GM12892 (cell line): ENCODE results near the gene FOSL2.

ENCODE experiments used
- DNase-seq: peaks from one replicate; pipeline ENCODE4 v3.0.0; 2011; ENCODE audit not compliant: insufficient read length
- FAIRE-seq: peaks from 2 replicates; lab custom pipeline; 2011; peaks lifted over from hg19 to GRCh38; lab: Jason Lieb, UNC
- POLR2A ChIP-seq: IDR thresholded peaks from 2 replicates; pipeline ENCODE4 v1.6.1; 2011; ENCODE audit warnings: low read depth, low read length, control low read depth
- POLR2AphosphoS5 ChIP-seq: IDR thresholded peaks from 2 replicates; pipeline ENCODE4 v1.6.1; 2011; ENCODE audit warnings: low read depth, low read length, control low read depth
- TAF1 ChIP-seq: IDR thresholded peaks from 2 replicates; pipeline ENCODE4 v1.6.1; 2011; ENCODE audit warnings: low read depth, mild to moderate bottlenecking, control low read depth, low read length, borderline replicate concordance

The FOSL2 gene

DNA sequence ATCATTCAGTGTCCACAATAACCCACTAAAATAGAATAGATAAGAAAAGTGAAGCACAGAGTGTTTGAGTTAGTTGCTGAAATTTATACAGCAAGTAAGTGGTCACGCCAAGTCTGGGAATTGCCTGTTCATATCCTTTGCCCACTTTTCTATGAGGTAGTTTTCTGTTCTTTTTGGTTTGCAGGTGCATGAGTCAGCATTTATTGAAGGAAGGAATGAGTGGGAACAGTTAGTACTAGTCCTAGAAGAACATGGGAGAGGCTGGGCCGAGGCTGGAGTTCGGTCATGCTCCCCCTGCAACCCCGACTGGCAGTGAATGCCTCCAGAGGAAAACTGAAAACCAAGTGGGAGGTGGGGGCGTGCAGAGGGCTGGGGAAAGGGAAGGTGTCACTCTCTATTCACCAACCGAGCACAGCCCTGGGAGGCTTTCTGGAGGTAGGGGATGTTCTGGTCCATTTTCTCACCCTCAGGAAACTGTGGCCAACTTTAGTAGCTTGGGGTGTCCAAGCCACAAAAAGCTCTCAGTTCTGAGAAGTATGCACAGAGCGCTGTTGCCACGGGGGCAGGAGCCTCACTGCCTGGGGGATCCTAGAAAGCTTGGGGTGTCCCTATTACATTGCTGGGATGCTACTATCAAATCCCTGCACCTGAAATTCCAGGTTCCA lies 41.4 kb downstream of the FOSL2 start:
- FAIRE-seq, result no peak
- DNase-seq, result no peak
- TF ChIP-seq POLR2AphosphoS5 (no peak), TAF1 (no peak), POLR2A (no peak)

DNA sequence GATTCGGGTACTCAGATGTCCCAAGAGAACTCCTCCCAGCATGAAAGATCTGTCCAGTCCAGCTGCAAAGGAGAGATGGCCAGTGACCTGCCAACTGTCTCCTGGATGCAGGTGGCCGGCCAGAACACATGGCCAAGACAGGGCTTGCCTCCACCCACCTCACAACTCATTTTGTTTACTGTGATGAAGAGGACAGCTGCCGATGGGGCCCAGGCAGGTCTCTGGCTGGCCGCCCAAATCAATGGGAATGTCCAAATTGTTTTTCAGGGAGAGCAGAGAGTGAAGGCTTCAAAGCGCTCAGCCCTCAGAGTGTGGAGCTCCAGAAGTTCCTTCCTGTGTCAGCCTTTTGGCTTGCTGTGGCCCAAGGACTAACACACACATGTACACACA lies 41.9 kb downstream of the FOSL2 start:
- FAIRE-seq, result no peak
- DNase-seq, result no peak
- TF ChIP-seq POLR2AphosphoS5 (no peak), TAF1 (no peak), POLR2A (no peak)

DNA sequence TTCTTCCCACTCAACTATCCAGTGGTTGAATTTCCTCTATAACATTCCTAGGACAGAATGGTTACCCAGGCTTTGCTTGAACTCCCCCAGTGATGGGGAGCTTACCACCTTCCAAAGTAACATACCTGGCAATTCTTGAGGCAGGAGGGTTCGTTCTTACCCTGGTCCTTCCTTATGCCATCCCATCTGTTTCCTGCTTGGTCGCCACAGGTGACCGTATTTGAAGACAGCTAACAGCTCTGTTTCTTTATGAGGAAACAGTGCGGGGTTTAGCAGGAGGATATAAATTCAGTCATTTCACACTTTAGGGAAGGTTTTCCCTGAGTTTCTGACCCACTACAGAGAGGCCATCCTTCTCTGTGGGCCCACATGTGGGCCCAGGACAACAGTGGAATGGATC lies 42.6 kb downstream of the FOSL2 start:
- DNase-seq, result no peak
- no peak for TF ChIP-seq POLR2AphosphoS5
- TF ChIP-seq POLR2A, result no peak
- TF ChIP-seq TAF1, result no peak
- no peak for FAIRE-seq

DNA sequence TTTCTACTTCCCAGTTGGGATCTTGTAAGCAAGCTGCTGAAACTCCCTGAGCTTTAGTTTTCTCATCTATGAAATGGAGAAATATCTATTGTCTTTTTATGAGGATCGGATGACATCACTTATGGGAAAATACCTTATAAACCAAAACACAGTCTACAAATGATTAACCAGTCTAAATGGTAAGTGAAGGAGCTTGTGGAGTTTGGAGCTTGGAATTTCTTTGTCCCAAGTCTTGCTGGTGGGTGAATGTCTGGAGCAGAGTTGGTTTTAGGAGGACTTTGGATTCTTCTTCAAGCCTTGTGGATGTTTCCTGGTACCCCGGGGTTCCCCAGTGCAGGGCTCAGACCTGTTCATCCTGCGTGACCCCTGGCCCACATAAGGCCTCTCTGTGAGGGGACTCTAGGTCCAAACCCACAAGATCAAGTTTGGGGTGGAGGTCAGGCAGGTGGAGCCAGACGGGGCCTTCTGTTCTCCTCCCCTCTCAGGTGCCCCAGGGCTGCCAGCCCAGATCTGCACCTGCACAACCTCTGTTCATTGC lies 43.2 kb downstream of the FOSL2 start:
- FAIRE-seq, result no peak
- no peak for DNase-seq
- TF ChIP-seq POLR2AphosphoS5 (no peak), TAF1 (no peak), POLR2A (no peak)

DNA sequence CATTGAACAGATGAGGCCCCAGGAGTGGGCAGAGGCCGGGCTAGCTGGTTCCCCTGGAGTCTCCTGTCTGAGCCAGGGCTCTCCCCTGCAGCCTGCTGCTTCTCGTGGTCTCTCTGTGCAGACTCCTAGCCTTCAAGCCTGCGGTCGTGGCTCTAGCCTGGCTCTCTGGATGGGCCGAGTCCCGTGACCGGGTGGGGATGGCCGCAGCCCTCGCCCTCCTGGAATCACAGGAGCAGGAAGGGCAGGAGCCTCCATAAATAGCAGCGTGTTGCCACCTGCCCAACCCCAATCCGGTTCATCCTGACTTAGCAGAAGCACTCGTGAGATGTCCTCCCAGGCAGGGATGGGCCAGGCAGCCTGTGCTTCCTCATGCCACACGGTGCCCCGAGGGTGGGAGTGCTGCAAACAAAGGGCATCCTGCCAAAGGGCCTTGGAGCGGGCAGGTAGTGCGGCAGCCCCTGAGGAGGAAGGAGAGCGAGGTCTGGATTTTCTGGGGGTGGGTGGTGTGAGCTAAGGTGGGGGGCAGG lies 43.9 kb downstream of the FOSL2 start:
- TF ChIP-seq POLR2AphosphoS5 (no peak), POLR2A (no peak), TAF1 (no peak)
- FAIRE-seq, result no peak
- no peak for DNase-seq

DNA sequence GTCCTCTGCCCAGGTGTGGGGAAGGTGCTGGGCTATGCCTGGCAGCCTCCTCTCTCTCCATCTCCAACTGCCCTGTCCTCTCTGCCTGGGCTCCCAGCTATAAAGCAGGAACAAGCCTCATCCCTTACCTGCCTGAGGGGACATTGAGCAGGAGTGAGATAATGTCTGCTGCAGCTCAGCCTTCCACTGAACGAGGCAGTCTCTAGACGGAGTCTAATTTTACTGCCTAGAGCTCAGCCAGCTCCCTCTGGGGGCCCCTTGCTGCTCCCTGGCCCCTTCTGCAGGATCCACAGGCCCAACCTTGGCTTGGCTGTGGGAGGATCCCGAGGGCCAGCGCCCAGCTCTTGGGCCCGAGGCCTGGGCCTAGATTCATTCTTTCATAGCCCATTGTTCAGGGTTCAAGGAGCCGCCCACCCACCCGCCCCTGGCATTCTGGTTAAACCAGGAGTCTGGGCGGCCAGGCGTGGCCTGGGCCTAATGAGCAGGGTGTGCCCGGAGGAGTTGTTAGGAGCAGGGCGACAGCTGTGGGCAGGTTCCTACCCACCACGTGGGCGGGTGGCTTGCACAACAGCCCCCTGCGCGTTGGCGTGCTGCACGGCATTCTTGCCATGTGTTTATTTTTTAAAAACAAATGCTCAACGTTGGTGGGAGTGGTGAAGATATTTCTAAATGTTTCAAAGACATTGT lies 44.6 kb downstream of the FOSL2 start:
- TF ChIP-seq POLR2AphosphoS5 (no peak), TAF1 (no peak), POLR2A (no peak)
- FAIRE-seq (no peak), DNase-seq (no peak)

DNA sequence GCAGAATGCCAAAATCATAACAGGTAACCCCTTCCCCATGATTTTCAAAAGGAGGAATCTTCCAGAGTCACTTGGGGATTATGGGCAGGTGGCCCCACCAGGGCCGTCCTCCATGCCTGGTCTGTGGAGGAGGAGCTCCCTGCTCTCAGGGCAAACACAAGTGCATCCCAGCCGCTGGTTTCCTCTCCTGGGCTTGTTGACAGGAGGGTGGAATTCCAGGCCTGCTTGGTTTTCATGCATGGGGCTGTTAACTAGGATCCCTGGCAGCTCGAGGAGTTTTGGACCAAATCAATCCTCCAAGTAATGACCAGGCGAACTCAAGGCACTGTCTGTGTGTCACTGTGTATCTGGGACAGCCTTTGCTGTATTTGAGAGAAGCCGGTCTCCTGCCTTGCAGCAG lies 45.3 kb downstream of the FOSL2 start:
- TF ChIP-seq POLR2A, result no peak
- TF ChIP-seq TAF1, result no peak
- TF ChIP-seq POLR2AphosphoS5, result no peak
- DNase-seq (no peak), FAIRE-seq (no peak)

DNA sequence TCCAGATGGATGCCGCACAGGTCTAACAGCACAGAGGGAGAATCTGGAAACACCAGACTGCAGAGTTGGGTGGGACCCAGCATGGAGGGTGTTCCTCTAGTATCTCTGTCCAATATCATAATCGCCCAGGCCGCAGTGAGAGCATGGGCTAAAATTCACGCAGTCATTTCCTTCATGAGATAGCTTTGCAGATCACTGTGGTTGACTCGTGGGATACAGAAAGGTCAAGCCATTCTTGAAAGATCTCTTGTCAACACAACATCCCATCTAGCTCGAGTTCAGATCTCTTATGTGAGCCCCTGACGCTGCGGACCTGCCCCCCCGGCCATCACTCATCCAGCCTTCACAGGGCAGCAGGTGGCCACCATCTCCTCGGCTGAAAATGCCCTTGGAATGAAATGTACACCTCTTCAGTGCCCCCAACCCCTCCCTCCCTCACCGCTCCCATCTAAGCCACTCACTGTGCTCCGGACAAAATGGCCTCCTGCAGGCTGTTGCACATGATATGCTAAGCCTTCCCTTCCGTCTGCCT lies 45.9 kb downstream of the FOSL2 start:
- no peak for DNase-seq
- FAIRE-seq, result no peak
- TF ChIP-seq TAF1, result no peak
- no peak for TF ChIP-seq POLR2AphosphoS5
- no peak for TF ChIP-seq POLR2A

DNA sequence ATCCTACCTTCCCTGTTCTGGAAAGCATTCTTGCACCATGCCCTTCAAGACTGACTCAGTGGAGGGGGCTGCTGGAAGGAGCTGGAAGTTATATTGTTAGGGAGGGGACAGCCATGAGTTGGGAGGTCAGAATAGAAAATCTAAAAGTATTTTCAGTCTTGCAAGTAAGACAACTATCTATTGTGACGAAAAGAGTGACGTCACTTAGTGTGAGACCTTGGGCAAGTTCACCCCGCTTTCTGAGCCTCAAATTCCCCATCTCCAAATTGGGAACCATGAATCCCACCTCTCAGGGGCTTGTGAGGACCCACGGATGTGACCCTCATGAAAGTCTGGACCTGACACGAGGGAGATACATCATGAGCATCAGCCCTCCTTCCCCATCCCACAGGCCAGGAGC lies 46.5 kb downstream of the FOSL2 start:
- DNase-seq (no peak), FAIRE-seq (no peak)
- TF ChIP-seq TAF1 (no peak), POLR2AphosphoS5 (no peak), POLR2A (no peak)

DNA sequence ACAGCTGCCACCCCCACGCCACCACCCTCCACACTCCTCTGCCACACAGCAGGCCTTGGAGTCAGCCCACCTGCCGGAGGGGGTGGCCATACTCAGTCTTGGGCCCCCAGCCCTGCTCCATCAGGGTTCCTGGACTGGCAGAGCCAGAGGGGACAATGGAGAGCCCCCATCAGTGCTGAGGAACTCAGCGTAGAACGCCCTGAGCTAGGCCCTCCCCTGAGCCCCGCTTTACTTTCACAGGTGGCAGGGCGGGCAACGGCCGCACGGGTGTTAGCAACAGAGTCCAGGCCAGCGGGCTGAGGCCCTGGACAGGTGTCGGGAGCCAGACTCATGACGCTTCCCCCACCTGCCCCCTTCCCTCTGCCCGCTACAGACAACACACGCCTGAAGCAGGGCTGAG lies 47.1 kb downstream of the FOSL2 start:
- no peak for FAIRE-seq
- no peak for DNase-seq
- TF ChIP-seq POLR2A (no peak), POLR2AphosphoS5 (no peak), TAF1 (no peak)

DNA sequence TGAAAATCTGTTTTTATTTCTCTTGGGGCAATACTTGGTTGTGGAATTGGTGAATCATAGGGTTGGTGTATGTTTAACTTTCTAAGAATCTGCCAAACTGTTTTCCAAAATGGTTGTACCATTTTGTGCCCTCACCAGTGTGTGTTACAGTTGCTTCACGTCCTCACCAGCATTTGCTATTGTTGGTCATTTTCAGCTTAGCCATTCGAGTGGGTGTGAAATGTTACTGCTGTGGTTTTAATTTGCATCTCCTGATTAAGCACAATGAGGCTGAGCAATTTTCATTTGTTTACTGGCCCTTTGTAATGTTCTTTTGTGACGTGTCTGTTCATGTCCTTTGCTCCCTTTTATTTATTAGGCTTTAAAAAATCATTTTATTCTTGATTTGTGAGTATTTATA lies 49.7 kb downstream of the FOSL2 start:
- no peak for TF ChIP-seq POLR2AphosphoS5
- no peak for TF ChIP-seq POLR2A
- no peak for TF ChIP-seq TAF1
- DNase-seq, result no peak
- FAIRE-seq, result no peak

DNA sequence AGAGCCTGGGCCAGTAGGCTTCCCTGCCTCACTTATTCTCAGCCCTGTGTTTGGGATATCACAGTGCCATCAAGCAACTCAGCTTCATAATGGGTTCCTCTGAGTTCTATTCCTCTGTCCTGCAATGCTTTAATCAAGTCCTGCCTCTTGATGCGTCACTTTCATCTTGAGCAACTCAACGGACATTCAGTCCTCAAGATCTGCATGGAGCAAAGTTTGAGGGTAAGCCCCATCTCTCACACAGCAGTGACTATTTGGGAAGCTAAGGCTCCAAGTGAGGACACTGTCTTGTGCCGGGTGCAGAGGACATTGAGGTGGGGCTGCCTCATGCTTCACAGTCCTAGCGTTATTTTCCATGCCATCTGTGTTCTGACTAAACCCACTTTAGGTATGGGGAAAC lies 52.3 kb downstream of the FOSL2 start:
- no peak for TF ChIP-seq POLR2A
- no peak for TF ChIP-seq TAF1
- TF ChIP-seq POLR2AphosphoS5, result no peak
- DNase-seq, result no peak
- no peak for FAIRE-seq
